ENCODE data around the gene ATP8B4. TPM values are rescaled to one million over a fixed set of nuclear protein-coding genes. Genes with fewer than 3 reads are reported as not detected.

Gene ATP8B4, protein sequence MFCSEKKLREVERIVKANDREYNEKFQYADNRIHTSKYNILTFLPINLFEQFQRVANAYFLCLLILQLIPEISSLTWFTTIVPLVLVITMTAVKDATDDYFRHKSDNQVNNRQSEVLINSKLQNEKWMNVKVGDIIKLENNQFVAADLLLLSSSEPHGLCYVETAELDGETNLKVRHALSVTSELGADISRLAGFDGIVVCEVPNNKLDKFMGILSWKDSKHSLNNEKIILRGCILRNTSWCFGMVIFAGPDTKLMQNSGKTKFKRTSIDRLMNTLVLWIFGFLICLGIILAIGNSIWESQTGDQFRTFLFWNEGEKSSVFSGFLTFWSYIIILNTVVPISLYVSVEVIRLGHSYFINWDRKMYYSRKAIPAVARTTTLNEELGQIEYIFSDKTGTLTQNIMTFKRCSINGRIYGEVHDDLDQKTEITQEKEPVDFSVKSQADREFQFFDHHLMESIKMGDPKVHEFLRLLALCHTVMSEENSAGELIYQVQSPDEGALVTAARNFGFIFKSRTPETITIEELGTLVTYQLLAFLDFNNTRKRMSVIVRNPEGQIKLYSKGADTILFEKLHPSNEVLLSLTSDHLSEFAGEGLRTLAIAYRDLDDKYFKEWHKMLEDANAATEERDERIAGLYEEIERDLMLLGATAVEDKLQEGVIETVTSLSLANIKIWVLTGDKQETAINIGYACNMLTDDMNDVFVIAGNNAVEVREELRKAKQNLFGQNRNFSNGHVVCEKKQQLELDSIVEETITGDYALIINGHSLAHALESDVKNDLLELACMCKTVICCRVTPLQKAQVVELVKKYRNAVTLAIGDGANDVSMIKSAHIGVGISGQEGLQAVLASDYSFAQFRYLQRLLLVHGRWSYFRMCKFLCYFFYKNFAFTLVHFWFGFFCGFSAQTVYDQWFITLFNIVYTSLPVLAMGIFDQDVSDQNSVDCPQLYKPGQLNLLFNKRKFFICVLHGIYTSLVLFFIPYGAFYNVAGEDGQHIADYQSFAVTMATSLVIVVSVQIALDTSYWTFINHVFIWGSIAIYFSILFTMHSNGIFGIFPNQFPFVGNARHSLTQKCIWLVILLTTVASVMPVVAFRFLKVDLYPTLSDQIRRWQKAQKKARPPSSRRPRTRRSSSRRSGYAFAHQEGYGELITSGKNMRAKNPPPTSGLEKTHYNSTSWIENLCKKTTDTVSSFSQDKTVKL
- total RNA-seq, result 0.30 and 0.34 TPM in 2 replicates

DNA sequence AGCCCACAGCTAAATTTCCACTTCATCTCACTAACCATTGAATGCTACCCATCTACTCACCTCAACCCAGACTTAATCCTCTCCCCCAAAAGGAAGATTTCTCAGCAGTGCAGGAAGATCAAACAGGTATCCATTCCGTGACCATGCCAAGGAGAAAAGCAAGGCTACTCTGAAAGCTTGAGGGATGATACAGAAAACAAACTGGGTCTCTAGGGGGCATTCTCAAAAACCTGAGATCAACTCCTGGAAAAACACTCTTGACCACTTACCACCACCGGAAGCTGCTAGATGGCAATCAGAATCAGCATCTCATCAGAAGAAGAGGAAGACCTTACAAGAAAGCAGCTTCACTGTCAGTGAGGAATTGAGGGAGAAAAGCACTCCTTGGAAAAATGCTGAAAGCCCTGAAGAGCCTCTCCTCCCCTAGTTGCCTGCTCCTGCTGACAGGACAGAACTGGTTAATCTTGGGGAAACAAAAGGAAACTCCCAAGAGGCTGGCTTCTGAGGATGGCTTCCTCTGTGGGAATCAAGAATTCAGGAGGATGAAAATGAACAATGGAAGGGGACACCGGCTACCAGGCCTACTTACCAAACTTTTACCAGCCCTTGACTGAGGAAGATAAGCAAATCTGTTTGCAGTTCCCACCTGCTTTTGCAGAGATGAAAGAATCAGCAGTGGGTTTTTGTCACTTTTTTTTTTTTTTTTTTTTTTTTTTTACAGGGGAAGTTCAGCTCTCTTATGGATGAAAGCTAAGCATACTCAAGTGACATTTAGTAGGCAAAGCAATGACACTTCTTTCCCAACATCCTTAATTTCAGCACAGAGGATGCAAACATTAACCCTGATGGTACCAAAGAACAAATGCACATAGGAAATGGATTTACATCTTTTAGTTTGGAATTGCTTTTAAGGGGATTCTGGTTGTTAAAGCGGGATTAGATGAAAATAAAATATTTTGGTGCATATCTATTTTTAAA, at the start of gene ATP8B4:
Gene ATP8B4, minus strand, starts transcription at position 171 of the 978 bp plus-strand sequence. CDS start 12,267 bp downstream, outside the sequence.

Other genes starting within 250 kb of the ATP8B4 start
- gene SLC27A2, start 63.0 kb upstream of the ATP8B4 start, total RNA-seq, result under 0.01 and 0.50 TPM in 2 replicates
- not detected in 2 replicates for gene HDC, start 146.5 kb upstream of the ATP8B4 start, total RNA-seq
- gene GABPB1, start 236.0 kb upstream of the ATP8B4 start, total RNA-seq, result 32.6 and 41.0 TPM in 2 replicates

All from bronchus fibroblast of lung (primary cell).